Embryonic facial prominence (tissue), 1 donor: Measurements from ENCODE around the gene KLK3.

ENCODE experiments used
- DNase-seq: peaks from one replicate; pipeline ENCODE4 v3.0.0-alpha.2; 2016; ENCODE audit errors: extremely low spot score

KLK3 gene

GRCh38 chr19:50898018-50898417 is 43.3 kb downstream of the KLK3 start:
- DNase-seq = no peak

DNA sequence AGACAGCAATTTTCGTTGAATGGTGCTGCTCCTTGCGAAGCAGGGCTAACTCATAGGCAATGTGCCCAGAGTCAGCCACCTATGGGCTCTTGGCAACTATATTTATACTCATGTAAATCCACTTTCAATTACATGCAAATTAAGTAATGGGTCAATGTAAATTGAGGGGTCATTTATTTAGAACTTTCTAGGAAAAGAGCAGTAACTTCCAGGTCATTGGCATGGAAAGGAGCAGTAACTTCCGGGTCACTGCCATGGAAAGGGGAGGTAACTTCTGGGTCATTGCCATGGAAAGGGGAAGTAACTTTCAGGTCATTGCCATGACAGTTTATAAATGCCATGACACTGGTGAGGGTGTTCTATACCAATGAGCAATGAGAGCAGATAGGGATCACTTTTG is 44.9 kb downstream of the KLK3 start:
- no peak for DNase-seq

- DNase-seq = no peak
Observed at GRCh38 chr19:50902640-50903039, 47.9 kb downstream of the KLK3 start.

- no peak for DNase-seq
Observed at GRCh38 chr19:50906217-50906616, 51.5 kb downstream of the KLK3 start.

DNA sequence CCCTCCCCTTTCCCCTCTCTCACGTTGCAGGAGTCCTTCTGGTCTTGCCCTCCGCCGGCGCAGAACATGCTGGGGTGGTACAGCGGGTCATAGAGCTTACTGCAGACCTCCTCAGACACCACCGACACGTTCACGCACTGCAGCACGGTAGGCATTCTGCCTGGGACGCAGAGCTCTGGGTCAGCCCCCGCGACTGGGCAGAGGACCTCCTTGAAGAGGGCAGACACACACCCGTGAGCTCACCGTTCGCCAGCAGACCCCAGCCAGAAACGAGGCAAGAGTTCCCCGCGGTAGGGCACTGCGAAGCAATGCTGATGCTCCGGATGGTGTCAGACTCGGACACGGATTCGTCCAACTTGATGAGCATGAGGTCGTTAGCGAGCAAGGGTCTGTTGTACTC is 53.6 kb downstream of the KLK3 start:
- DNase-seq = no peak

GRCh38 chr19:50909240-50910070 is 54.7 kb downstream of the KLK3 start:
- DNase-seq = no peak
